HepG2 (cell line): ENCODE data around the gene GFRA1. TPM values are rescaled to one million over a fixed set of nuclear protein-coding genes. Genes with fewer than 3 reads are reported as not detected.

Experiments
- ATAC-seq: fragments of 200-7000 bp; cut with Tn5 transposase; 3 replicates; pipeline ENCODE4 v1.9.1; 2020; ENCODE audit warnings: mild to moderate bottlenecking, moderate library complexity
- BruUV-seq: library from RNA; stranded (reverse); fragments of 400-500 nt; replicated peaks from 2 replicates; lab custom pipeline; 2021; lab: Mats Ljungman, UMichigan
- CTCF ChIA-PET: fragments of 300-600 bp; formaldehyde crosslinking; extraction: SDS; loops from one replicate; lab custom pipeline; 2021; ENCODE audit warnings: low total read pairs, inconsistent platforms, low intra/inter-chr PET ratio; lab: Yijun Ruan, JAX
- POLR2A ChIA-PET: fragments of 350-600 bp; sonication (Branson Sonifier 250); formaldehyde crosslinking; loops from one replicate; lab custom pipeline; 2020; ENCODE audit warnings: antibody characterized with exemption, inconsistent platforms; lab: Yijun Ruan, JAX
- DNase-seq: peaks from one replicate; pipeline ENCODE4 v3.0.0-alpha.2; 2015; ENCODE audit warnings: low spot score
- FAIRE-seq: peaks from 3 replicates; lab custom pipeline; 2011; peaks lifted over from hg19 to GRCh38; lab: Jason Lieb, UNC
- H2AFZ ChIP-seq: one replicate; pipeline ENCODE4 v1.6.1; 2011; ENCODE audit warnings: low read length, inconsistent platforms
- H3K27ac ChIP-seq: fragments of 300-600 bp; 3 replicates; pipeline ENCODE4 v1.8.0; 2011; ENCODE audit warnings: mixed run types, mild to moderate bottlenecking, mixed read lengths, low read length, inconsistent platforms; ENCODE audit not compliant: insufficient read depth; ENCODE audit errors: extremely low read length
- H3K27me3 ChIP-seq, 2 experiments: fragments of 200-600 bp in 1 of 2; 2 replicates in 1 of 2; 3 replicates in 1 of 2; pipeline versions ENCODE4 v1.6.0 to v1.8.0; 2011; ENCODE audit warnings: low read length in 2 of 2, mild to moderate bottlenecking in 2 of 2, moderate library complexity in 2 of 2, inconsistent platforms in 1 of 2; ENCODE audit not compliant: insufficient read depth in 2 of 2, control insufficient read depth in 1 of 2
- H3K36me3 ChIP-seq, 2 experiments: fragments of 200-600 bp in 1 of 2; replicated peaks in 1 of 2; 2 replicates in 1 of 2; 3 replicates in 1 of 2; pipeline versions ENCODE4 v1.5.1 to v1.8.0; 2011; ENCODE audit warnings: low read length in 2 of 2, inconsistent platforms in 1 of 2; ENCODE audit not compliant: insufficient read depth in 2 of 2, control insufficient read depth in 1 of 2
- H3K4me1 ChIP-seq: 2 replicates; pipeline ENCODE4 v1.5.1; 2012; ENCODE audit warnings: low read length, inconsistent platforms; ENCODE audit not compliant: insufficient read depth
- H3K4me2 ChIP-seq: 2 replicates; pipeline ENCODE4 v1.6.0; 2011; ENCODE audit warnings: low read depth, low read length, inconsistent platforms
- H3K4me3 ChIP-seq, 3 experiments: fragments of 200-600 bp in 1 of 3; sonication (generic), shearing (Covaris generic) in 1 of 3; replicated peaks in 1 of 3; 2 replicates each; pipeline ENCODE4 v1.5.1; 2011 to 2016; ENCODE audit warnings: low read length in 3 of 3, inconsistent platforms in 2 of 3, low read depth in 2 of 3, mild to moderate bottlenecking in 2 of 3, control low read depth in 1 of 3, mixed read lengths in 1 of 3; ENCODE audit not compliant: insufficient read depth in 1 of 3
- H3K79me2 ChIP-seq: one replicate; pipeline ENCODE4 v1.6.1; 2011; ENCODE audit warnings: low read length, inconsistent platforms; ENCODE audit not compliant: insufficient read depth
- H3K9ac ChIP-seq: 2 replicates; pipeline ENCODE4 v1.6.0; 2011; ENCODE audit warnings: mild to moderate bottlenecking, low read depth, low read length, inconsistent platforms; ENCODE audit not compliant: insufficient read depth
- H3K9me3 ChIP-seq: 2 replicates; pipeline ENCODE4 v1.5.1; 2012; ENCODE audit warnings: mild to moderate bottlenecking, low read length
- H4K20me1 ChIP-seq: 2 replicates; pipeline ENCODE4 v1.6.0; 2011; ENCODE audit warnings: inconsistent platforms, mild to moderate bottlenecking, low read length, moderate library complexity; ENCODE audit not compliant: insufficient read depth
- ATF2 ChIP-seq: sonication (generic); formaldehyde crosslinking; IDR thresholded peaks from 2 replicates; pipeline ENCODE4 v1.4.0; 2020; ENCODE audit warnings: missing genetic modification reagents
- FOXO4 ChIP-seq: sonication (generic); formaldehyde crosslinking; conservative IDR thresholded peaks from 2 replicates; pipeline ENCODE4 v1.8.1; 2023; ENCODE audit warnings: missing genetic modification reagents
- GATAD2A ChIP-seq: IDR thresholded peaks from 2 replicates; pipeline ENCODE4 v1.6.1; 2016
- GPBP1L1 ChIP-seq: sonication (generic); formaldehyde crosslinking; IDR thresholded peaks from 2 replicates; pipeline ENCODE4 v1.5.0; 2020; ENCODE audit warnings: mild to moderate bottlenecking, missing genetic modification reagents
- GTF3A ChIP-seq: sonication (generic); formaldehyde crosslinking; conservative IDR thresholded peaks from 2 replicates; pipeline ENCODE4 v1.4.0; 2020; ENCODE audit warnings: mild to moderate bottlenecking, missing genetic modification reagents
- IKZF4 ChIP-seq: sonication (generic); formaldehyde crosslinking; IDR thresholded peaks from 2 replicates; pipeline ENCODE4 v1.5.1; 2020; ENCODE audit warnings: borderline replicate concordance, mild to moderate bottlenecking, low read depth, missing genetic modification reagents; ENCODE audit errors: not compliant biosample characterization
- NBN ChIP-seq: fragments of 450-650 bp; conservative IDR thresholded peaks from 2 replicates; pipeline ENCODE4 v1.6.1; 2017
- RFX1 ChIP-seq: fragments of 450-650 bp; IDR thresholded peaks from 2 replicates; pipeline ENCODE4 v1.6.1; 2017
- SNAPC2 ChIP-seq: sonication (generic); formaldehyde crosslinking; IDR thresholded peaks from 2 replicates; pipeline ENCODE4 v1.8.1; 2022; ENCODE audit warnings: mild to moderate bottlenecking, missing genetic modification reagents
- SRF ChIP-seq: IDR thresholded peaks from 2 replicates; pipeline ENCODE4 v1.6.1; 2011; ENCODE audit warnings: mild to moderate bottlenecking, low read depth, low read length, moderate library complexity
- ZBTB37 ChIP-seq: sonication (generic); formaldehyde crosslinking; IDR thresholded peaks from 2 replicates; pipeline ENCODE4 v1.4.0; 2020; ENCODE audit warnings: mild to moderate bottlenecking, missing genetic modification reagents
- ZNF280B ChIP-seq: sonication (generic); formaldehyde crosslinking; IDR thresholded peaks from 2 replicates; pipeline ENCODE4 v1.5.0; 2020; ENCODE audit warnings: missing genetic modification reagents, mild to moderate bottlenecking, borderline replicate concordance
- ZNF30 ChIP-seq: sonication (generic); formaldehyde crosslinking; IDR thresholded peaks from 2 replicates; pipeline ENCODE4 v1.5.0; 2020; ENCODE audit warnings: mild to moderate bottlenecking, missing genetic modification reagents
- ZNF335 ChIP-seq: sonication (generic); formaldehyde crosslinking; IDR thresholded peaks from 2 replicates; pipeline ENCODE4 v1.4.0; 2020; ENCODE audit warnings: missing genetic modification reagents
- ZNF772 ChIP-seq: sonication (generic); formaldehyde crosslinking; IDR thresholded peaks from 2 replicates; pipeline ENCODE4 v1.5.0; 2020; ENCODE audit warnings: mild to moderate bottlenecking, missing genetic modification reagents
- ZNF782 ChIP-seq: sonication (generic); formaldehyde crosslinking; IDR thresholded peaks from 2 replicates; pipeline ENCODE4 v1.4.0; 2020; ENCODE audit warnings: missing genetic modification reagents, mild to moderate bottlenecking, borderline replicate concordance
- ZNF790 ChIP-seq: sonication (generic); formaldehyde crosslinking; IDR thresholded peaks from 2 replicates; pipeline ENCODE4 v1.8.0; 2022; ENCODE audit warnings: missing genetic modification reagents, mild to moderate bottlenecking, borderline replicate concordance
- WGBS: methylation state at CpG from one replicate; pipeline ENCODE4 v1.1.6; 2017; ENCODE audit warnings: low lambda C conversion rate; 5-methylcytosine and 5-hydroxymethylcytosine counted together
- in situ Hi-C: cut with HindIII; loops from 2 replicates; pipeline ENCODE4 v1.10.0; 2017; ENCODE audit warnings: low pct_unique_long_range_greater_than_20kb; ENCODE audit not compliant: extremely low pct_ligation_motif_present
- intact Hi-C: fragments of 100-400 bp; cut with micrococcal nuclease; formaldehyde crosslinking; loops from one replicate; pipeline ENCODE4 v1.10.0; 2022; ENCODE audit not compliant: unreplicated experiment
- polyA plus RNA-seq, 8 experiments: library from polyadenylated mRNA; depleted of rRNA in 3 of 8; stranded (reverse) in 7 of 8; unstranded in 1 of 8; fragments of >200 nt; fragmentation: Illumina TruSeq in 4 of 8; extraction: Trizol in 4 of 8; gene quantifications; 2 replicates each; pipeline versions ENCODE4 v1.2.1 to v1.2.3, GENCODE V29; 2011 to 2016; ENCODE audit warnings: low read depth in 4 of 8, missing spikeins in 1 of 8, mixed read lengths in 1 of 8; ENCODE audit not compliant: insufficient read depth in 1 of 8
- total RNA-seq, 5 experiments: library from RNA; depleted of rRNA; stranded (reverse); fragments of >200 nt; fragmentation: Illumina TruSeq; extraction: Trizol; gene quantifications; 2 replicates each; pipeline ENCODE4 v1.2.3, GENCODE V29; 2016; ENCODE audit warnings: low read depth in 1 of 5

The GFRA1 gene
- total and polyA plus RNA-seq, 2 of the 13 experiments (the other 11 are each of a cell fraction or from before 2014, with no cell fraction given), result not detected

GRCh38 chr10:116073510-116073909, 199.5 kb downstream of the GFRA1 start:
- CTCF ChIA-PET, result no interaction called here

More at GRCh38 chr10:116073510-116073909, 199.5 kb downstream of the GFRA1 start:
- in situ Hi-C loops, result no loop called here
- no peak overlapping the region for H2AFZ ChIP-seq
- no peaks in the 10 kb centered on the region for H3K4me1 ChIP-seq
- ATAC-seq (no peak), FAIRE-seq (no peak), DNase-seq (no peak)
- H3K36me3 ChIP-seq, result no peaks in the 10 kb centered on the region
- BruUV-seq, result no TSS peak
- no peak overlapping the region for H3K4me3 ChIP-seq
- peaks cover 1 to 14% of the 10 kb centered on the region in 2 experiments; a peak in 3 of 5 replicates for H3K27me3 ChIP-seq
- H3K27ac ChIP-seq, result no peak overlapping the region
- H3K9me3 ChIP-seq, result no peaks in the 10 kb centered on the region
- POLR2A ChIA-PET, result no interaction called here
- WGBS, result 19% methylated on average over 7 of the region's 7 CpGs
- no peak overlapping the region for H3K9ac ChIP-seq
- no peak for TF ChIP-seq ZNF335 (CRISPR knock-in tag)
- no peak for TF ChIP-seq NBN
- TF ChIP-seq SRF, result no peak
- TF ChIP-seq SNAPC2 (CRISPR knock-in tag), result no peak
- no peak for TF ChIP-seq IKZF4
- TF ChIP-seq ZNF30, result no peak
- TF ChIP-seq ZNF772 (CRISPR knock-in tag), result no peak
- TF ChIP-seq ZNF280B (CRISPR knock-in tag), result no peak
- no peak for TF ChIP-seq ZNF790 (CRISPR knock-in tag)
- no peak for TF ChIP-seq GPBP1L1 (CRISPR knock-in tag)
- no peak for TF ChIP-seq ZNF782 (CRISPR knock-in tag)
- TF ChIP-seq ATF2 (CRISPR knock-in tag), result no peak
- TF ChIP-seq FOXO4 (CRISPR knock-in tag), result no peak
- no peak for TF ChIP-seq GTF3A (CRISPR knock-in tag)
- no peak for TF ChIP-seq GATAD2A
- no peak for TF ChIP-seq ZBTB37 (CRISPR knock-in tag)
- TF ChIP-seq RFX1, result no peak
- H4K20me1 ChIP-seq, result no peaks in the 10 kb centered on the region
- no peak overlapping the region for H3K4me2 ChIP-seq
- intact Hi-C loops, result no loop called here
- H3K79me2 ChIP-seq, result no peaks in the 10 kb centered on the region
